Measurements from ENCODE around the gene RILPL1. TPM values are rescaled to one million over a fixed set of nuclear protein-coding genes. Genes with fewer than 3 reads are reported as not detected.
"Not testable (repeated sequence)": the region's sequence is repeated elsewhere in the genome, so short reads cannot be mapped to it uniquely, and the experiment has no call there.

RILPL1 gene
- total RNA-seq, 1 donor from 2014 or later: 21.2 TPM

GRCh38 chr12:123519141-123520001 lies 14.1 kb downstream of the RILPL1 start:
- no peak for TF ChIP-seq CTCF (conservative IDR thresholded peaks at IDR 0.05; ENCODE audit: low read depth, low read length)
- DNase-seq (ENCODE audit: low read depth): peak; percentile 80
- peak overlapping the region; percentile 17 for H3K4me3 ChIP-seq (ENCODE audit: low read depth, low read length)

GRCh38 chr12:123516216-123516780 lies 17.2 kb downstream of the RILPL1 start:
- no peak for DNase-seq (ENCODE audit: low read depth)
- no peak overlapping the region for H3K4me3 ChIP-seq (ENCODE audit: low read depth, low read length)
- TF ChIP-seq CTCF (conservative IDR thresholded peaks at IDR 0.05; ENCODE audit: low read depth, low read length): no peak

- not testable (repeated sequence) for H3K4me3 ChIP-seq (ENCODE audit: low read depth, low read length); DNase-seq (ENCODE audit: low read depth)
Observed at GRCh38 chr12:123514582-123515221, 18.8 kb downstream of the RILPL1 start.

GRCh38 chr12:123513805-123514204 lies 19.7 kb downstream of the RILPL1 start:
- DNase-seq (ENCODE audit: low read depth): no peak
- no peak overlapping the region for H3K4me3 ChIP-seq (ENCODE audit: low read depth, low read length)
- TF ChIP-seq CTCF (conservative IDR thresholded peaks at IDR 0.05; ENCODE audit: low read depth, low read length): no peak

- H3K4me3 ChIP-seq (ENCODE audit: low read depth, low read length): no peak overlapping the region
Observed at GRCh38 chr12:123512838-123513665, 20.5 kb downstream of the RILPL1 start.

GRCh38 chr12:123506843-123507236 lies 26.7 kb downstream of the RILPL1 start:
- DNase-seq (ENCODE audit: low read depth): no peak
- H3K4me3 ChIP-seq (ENCODE audit: low read depth, low read length): no peak overlapping the region
- no peak for TF ChIP-seq CTCF (conservative IDR thresholded peaks at IDR 0.05; ENCODE audit: low read depth, low read length)

More at GRCh38 chr12:123512838-123513665, 20.5 kb downstream of the RILPL1 start:
- no peak for TF ChIP-seq CTCF (conservative IDR thresholded peaks at IDR 0.05; ENCODE audit: low read depth, low read length)
- DNase-seq (ENCODE audit: low read depth): no peak
